Measurements from ENCODE around the gene VCP. TPM values are rescaled to one million over a fixed set of nuclear protein-coding genes. Genes with fewer than 3 reads are reported as not detected.

The VCP gene
- total and polyA plus RNA-seq, 9 of the 15 experiments (the other 6 are each of a cell fraction or from before 2014, with no cell fraction given): 7.1 to 257 (median 199) TPM

DNA sequence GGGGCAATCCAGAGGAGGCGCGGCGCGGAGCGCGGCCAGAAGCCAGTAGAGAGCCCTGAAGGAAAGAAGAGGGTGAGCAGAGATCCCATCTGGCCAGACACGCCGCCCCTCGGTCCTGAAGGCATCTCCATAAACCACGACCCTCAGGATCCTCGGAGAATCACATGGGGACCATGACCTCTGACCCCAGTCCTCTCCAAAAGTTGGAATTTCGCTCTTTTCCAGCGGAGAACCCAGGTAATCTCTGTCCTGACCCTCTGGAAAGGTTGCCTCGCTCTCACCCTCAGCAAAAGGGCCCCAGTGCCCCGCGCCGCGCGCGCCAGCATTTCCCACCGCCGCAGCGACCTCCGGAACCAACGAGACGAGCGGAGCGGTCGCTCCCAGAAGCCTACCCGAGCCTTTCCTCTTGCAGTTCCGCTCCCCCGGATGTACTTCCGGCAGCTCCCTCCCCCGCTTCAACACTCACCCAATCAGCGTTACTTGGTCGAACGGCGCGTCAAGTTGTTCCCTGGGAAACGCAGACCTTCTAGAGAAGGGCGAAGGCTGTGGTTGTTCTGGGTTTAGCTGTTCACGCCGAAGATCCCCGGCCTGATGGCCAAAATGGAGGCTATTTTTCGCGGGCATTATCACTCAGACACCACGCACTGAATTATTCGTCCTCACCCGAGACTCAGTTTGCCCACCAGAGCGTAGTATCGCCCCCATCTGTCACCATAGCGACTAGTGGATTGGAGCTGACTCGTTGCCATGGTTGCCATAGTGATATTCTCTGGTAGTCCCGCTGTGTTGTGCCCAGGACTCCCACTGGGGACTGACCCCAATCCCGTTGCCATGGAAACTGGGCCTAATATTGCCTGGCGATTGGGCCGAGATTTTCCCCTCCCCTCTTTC lies 30.6 kb upstream of the VCP start, which contains the start of gene STOML2 (continued):
- TF ChIP-seq BCLAF1 (IDR thresholded peaks at IDR 0.05; ENCODE audit: borderline replicate concordance in 1 of 2, control insufficient read depth in 1 of 2, low read depth in 2 of 2, low read length in 1 of 2) (peak in 1 of 2 experiments; percentile 86; a peak in 2 of 4 replicates), PRMT5 (CRISPR knock-in tag; IDR thresholded peaks at IDR 0.05) (no peak), CXXC5 (CRISPR knock-in tag; IDR thresholded peaks at IDR 0.05) (peak; percentile 72), RBM34 (IDR thresholded peaks at IDR 0.05; ENCODE audit: borderline replicate concordance, insufficient read depth, low read length) (no peak), ZNF124 (CRISPR knock-in tag; IDR thresholded peaks at IDR 0.05) (no peak), SP1 (CRISPR knock-in tag; IDR thresholded peaks at IDR 0.05) (peak; percentile 63), ZNF140 (CRISPR knock-in tag; IDR thresholded peaks at IDR 0.05) (no peak), ZNF699 (CRISPR knock-in tag; IDR thresholded peaks at IDR 0.05; ENCODE audit: insufficient replicate concordance) (no peak), ELF2 (CRISPR knock-in tag; IDR thresholded peaks at IDR 0.05) (no peak), DIDO1 (tag; IDR thresholded peaks at IDR 0.05; ENCODE audit: low read depth) (peak; percentile 87), PURB (CRISPR knock-in tag; IDR thresholded peaks at IDR 0.05; ENCODE audit: low read depth) (no peak), PTRF (tag; IDR thresholded peaks at IDR 0.05) (no peak), KLF1 (tag; IDR thresholded peaks at IDR 0.05) (no peak), POLR2B (IDR thresholded peaks at IDR 0.05; ENCODE audit: low read depth, partially characterized antibody) (peak; percentile 52), ID3 (CRISPR knock-in tag; IDR thresholded peaks at IDR 0.05) (no peak), ID3 (tag; IDR thresholded peaks at IDR 0.05) (no peak), ELF4 (CRISPR knock-in tag; IDR thresholded peaks at IDR 0.05) (no peak), TSHZ1 (CRISPR knock-in tag; IDR thresholded peaks at IDR 0.05) (no peak), NR2F6 (CRISPR knock-in tag; IDR thresholded peaks at IDR 0.05) (peak; percentile 76; the same call in 1 of the 2 replicates), TSC22D4 (tag; IDR thresholded peaks at IDR 0.05) (no peak), TFAM (CRISPR knock-in tag; conservative IDR thresholded peaks at IDR 0.05) (no peak)

Measured in K562 (cell line).